Fibroblast of skin of left quadriceps (primary cell): ENCODE results near the gene PIP5K1C.

Experiments
- DNase-seq, 2 experiments: peaks; one replicate each; pipeline ENCODE4 v3.0.0-alpha.2; 2013; ENCODE audit warnings: low read depth in 2 of 2

Gene PIP5K1C

DNA sequence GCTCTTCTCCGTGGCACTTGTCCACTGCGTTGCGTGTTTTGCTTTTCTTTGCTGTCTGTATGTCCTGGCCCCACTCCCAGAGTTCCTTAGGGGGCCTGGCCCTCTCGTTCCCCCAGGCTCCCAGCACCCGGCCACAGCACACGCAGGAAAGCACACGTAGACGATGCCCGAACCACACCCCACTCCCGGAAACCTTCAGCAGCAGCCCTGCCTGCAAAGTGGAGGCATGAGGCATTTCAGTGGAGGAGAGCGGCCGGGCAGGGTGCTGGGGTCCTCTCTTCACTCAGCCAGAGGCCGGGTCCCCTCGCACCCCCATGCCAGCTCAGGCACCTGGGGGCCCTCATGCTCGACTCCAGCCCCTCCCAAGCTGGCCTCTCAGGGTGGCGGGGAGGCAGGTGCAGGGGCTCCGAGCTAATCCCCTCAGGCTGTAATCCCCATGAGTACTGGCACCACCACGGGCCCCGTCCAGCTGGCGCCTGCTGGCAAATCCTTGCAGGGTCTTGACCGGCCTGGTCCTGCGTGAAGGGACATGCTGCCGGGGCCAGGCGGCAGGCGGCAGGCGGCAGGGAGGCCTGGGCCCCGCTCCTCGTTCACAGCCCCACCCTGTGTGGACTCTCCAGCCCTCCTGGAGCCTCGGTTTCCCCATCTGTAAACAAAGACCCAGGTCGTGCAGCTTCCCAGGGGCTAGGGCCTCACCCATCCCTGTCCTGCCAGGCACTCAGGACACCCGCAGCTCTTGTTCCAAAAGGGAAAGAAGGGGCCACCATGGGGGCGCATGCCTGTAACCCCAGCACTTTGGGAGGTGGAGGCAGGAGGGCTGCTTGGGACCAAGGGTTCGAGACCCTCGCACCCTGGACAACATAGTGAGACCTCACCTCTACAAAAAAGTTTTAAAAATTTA, 7.0 kb downstream of the PIP5K1C start:
- DNase-seq: no peak

DNA sequence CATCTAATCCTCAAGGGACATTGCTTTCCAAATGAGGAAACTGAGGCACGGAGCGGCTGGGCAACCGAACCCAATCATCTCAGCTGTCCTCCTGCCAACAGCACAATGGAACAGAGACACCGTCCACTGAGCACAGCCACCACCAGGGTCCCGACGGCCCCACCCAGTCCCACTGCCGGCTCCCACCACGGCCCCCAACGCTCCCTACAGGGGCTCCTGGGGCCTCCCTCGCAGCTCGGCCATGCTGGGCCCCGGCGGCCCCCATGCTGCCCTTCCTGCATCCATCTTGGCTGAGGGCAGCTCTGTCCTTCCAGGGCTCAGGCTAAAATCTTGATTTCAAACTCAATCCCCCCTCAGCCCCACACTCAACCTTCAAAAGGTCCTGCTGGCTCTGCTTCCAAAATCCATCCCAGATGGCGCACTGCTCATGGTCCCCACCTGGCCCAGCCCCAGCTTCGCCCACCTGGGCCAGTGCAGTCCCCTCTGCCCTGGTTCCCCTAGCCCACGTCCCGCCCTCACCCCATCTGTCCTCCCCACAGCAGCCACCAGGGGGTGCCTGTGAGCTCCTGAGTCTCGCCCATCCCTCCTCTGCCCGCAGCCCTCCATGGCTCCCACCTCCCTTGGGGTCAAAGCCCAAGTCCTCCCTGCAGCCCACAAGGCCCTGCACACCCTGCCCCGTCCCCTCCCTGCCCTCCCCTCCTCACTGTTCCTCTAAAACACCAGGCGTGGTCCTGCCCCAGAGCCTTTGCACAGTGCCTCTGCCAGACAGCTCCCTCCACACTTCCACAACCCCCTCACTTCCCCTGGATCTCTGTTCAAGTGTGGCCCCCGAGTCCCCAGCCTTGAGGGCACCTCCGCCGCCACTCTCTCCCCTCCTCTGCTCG, 7.9 kb downstream of the PIP5K1C start:
- DNase-seq: no peak

DNA sequence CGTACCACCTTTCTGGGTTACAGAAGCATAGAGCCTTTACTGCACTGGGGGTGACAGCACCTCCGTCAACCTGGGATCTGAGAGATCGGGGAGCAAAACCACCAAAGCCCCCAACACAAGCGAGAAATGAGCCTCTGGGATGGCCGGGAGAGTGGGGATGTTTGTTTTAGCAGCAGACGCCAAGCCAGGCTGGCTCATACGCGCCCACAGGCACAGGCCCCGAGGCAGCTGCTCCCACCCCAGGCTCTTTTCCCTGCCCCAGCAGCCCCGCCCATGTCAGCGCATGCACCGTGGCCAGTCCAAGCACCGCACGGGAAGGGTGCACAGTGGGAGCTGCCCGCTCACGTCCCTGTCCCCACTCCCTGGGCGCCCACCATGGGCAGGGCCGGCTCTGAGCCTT, 8.5 kb downstream of the PIP5K1C start:
- DNase-seq: no peak

DNA sequence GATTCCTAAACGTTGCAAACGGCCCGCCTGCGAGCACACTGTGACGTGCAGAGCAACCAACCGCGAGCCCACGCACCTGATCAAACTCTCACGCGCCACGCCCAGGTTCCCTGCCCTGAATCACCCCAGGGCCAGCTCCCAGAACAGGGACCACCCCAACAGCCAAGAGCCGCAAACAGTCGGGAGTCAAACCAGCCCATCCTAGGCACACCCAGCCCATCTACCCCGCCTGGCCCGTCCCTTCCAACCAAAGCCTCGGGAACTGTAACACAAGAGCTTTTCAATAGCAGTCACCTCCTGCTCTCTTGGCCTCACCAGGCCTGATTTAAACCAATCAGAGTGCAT, 8.9 kb downstream of the PIP5K1C start:
- DNase-seq: no peak

DNA sequence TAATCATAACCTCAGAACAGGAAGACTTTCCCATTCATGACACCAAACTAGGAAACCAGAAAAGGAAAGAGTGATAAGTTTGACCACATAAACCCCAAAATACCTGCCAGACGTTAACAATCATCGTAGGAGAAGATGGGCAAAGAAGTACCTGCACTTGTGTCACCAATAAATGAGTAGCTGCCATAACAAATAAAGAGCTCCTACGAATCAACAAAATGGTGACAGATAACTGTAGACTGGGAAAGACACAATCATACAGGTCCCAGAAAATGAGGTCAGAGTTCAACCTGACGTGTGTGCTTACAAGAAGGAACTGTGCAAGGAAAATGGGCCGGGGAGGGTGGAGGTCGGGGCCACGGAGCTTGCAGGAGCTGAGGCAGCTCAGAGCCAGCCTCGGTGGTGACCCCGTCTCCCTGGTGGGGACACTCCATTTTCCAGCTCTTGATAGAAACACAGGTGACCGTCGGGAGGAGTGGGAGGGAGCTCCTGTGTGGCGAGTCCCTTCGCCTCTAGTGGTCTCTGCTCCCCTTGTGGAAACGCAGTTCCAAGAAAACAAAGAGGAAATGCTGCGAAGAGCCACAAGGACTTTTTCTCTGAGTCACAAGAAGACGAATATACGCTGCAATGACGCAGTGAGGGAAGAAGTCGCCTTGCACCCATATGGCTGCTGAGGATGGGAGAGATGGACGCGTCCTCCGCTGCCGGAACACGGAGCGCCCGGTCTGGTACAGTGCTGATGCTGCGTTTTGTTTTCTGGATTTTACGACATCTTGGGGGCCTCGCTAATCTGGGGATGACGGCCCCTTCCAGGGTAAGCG, 9.5 kb downstream of the PIP5K1C start:
- DNase-seq: no peak

DNA sequence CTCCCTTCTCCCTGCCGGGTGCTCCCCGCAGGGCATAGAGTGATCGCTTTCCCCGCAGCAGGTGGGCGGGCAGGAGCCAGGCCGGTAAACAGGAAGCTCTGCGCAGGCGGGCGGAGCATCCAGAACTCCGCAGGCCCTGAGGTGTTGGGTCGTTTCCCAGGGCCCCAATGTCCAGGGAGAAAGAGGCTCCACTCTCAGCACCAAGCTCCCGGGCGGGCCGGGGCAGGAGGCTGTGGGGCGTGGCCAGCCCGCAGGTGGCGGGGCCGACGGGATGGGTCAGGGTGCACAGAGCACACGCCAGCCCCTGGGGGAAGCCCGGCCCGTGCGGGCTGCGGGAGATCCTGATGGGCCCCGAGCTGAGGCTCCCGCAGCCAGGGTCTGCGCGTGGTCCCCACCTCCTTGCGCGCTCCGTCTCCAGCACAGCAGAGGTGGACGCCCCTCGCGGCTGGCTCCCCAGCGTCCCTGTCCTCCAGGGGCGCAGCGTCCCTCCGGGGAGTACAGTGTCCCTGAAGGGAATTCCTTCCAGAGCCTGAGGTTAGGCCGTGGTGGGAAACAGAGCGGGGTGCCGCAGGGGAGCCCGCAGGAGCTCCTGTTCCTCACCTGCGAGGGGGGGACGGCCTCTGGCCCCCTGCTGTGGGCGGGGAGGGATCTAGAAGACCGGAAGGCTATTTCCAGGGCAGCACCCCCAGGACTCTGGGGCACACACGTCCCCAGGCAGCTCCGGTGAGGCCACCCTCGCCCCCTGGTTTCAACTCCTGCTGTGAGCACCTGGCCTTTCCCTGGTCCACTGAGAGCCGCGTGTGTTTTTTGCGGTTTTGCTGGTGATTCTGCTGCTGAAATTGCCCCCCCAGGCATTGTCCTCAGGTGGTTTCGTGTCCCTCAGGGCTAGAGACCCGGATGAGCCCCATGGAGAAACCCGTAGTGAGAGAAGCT, 12.2 kb downstream of the PIP5K1C start:
- DNase-seq: no peak

DNA sequence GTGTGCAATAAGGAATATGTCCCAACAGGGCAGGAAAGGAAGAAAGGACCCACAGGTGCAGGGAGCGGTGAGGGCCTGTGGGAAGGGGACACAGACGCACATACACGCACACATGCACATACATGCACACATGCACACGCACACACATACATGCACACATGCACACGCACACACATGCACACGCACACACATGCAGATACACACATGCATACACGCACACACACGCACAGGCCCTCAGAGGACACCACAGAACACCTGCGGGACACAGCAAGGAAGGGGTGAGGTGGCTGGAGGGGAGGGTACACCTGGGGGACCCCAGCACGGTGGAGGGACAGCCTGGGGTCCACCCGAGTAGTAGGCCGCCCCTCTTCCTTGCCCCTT, 12.9 kb downstream of the PIP5K1C start:
- DNase-seq: no peak

DNA sequence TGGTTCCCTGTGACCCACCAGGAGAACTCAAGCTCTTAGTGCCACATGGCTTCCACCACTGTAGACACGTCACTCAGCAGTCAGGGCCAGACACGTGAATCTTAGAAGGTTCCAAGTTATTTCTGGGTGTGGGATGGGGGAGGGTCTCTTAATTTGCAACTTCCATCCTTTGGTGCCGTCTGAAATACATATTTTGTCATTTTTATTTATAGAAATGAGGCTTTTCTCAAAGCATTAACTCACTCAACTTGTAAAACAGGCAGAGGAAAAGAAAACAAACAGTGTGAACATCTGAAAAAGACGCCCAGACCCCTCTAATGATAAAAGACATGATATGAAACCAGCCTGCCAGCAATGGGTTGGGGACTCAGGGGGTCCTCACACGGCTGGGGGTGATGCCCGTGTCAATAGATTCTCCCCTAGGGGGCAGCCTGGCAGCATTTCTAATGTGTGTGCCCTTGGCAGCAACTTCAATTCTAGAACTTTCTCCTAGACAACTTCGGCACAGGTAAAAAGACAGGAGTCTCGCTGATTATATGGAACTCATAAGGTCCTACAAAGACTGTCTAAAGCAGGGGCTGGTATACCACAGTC, 15.4 kb downstream of the PIP5K1C start:
- no peak for DNase-seq

DNA sequence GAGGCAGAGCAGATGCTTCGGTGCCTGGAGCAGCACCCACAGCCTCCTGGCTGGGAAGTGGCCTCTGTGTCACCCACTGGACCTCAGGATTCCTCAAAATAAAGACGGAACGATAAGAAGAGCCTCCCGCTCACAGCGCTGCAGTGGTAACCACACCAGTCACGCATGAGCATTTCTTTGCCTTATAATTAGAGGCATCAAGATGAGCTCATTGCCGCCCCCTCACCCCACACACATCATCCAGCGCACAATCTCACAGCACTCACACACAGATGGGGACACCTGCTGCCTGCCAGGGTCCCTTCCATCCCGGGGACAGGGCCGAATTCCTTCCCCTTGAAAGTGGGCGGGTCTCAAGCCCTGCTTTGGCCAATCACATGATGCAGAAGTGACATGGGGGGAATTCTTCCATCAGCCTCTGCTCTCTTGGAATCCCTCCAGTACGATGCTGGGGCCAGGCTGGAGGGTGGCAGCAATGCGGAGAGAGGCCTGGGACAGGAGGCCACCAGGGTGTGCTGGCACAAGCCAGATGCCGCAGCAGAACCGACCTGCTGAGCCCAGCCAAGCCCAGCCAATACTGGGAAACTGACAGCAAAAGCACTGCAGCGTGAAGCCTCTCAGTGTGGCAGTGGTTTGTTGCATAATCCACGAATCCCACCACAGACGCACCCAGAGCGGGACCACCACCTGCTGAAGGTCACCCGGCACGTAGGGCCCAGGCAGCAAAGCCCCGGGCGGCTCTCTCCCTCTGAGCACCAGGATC, 16.0 kb downstream of the PIP5K1C start:
- no peak for DNase-seq

DNA sequence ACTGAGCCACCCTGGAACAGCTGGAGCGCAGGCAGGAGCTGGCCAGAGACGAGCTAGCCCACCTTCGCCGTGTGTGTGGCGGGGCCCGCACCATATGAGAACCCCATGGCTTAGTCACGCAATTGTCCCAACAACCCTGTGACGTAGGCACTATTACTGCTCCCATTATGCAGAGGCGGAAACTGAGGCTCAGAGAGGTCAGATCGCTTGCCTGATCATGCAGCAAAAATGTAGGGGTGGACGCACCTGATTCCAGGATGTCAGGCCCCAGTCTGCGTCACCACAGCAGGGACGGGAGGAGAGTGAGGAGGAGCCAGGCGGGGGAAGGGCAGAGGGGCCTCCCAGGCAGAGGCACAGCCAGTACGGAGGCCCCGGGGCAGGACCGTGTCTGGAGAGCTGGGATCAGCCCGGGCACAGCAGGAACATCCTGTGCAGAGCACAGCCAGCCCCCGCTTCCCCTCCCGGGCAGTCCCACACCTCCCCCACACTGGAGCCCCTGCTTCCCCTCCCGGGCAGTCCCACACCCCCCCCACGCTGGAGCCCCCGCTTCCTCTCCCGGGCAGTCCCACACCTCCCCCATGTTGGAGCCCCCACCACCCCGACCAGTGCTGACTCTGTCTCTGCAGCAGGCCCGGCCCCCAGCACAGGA, 16.7 kb downstream of the PIP5K1C start:
- no peak for DNase-seq

DNA sequence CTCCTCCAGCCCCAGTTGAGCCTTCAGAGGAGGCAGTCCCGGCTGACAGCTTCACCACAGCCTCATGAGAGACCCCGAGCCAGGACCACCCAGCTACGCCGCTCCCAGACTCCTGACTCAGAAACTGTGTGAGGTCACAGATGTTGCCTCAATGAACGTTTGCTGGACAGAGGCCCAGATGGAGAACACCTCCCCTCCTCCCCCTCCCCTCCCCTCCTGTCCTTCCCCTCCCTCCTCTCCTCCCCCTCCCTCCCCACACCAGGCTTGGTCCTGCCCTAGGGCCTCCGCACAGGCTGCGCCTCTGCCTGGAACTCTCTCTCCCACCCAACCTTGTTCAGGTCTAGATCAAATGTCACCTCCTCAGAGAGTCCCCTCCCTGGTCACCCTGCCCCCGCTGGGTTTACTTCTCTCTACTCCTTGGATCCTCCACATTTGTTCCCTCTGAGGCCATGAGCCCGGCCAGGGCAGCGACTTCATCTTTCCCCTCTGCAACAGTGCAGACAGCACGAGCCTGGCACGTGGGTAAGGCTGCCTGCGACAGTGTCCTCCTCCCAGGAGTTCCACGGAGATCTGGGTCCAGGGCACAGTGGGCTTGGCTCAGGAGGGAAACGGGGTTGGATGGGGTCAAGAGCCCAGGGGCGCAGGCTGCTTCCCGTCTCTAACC, 17.4 kb downstream of the PIP5K1C start:
- no peak for DNase-seq

DNA sequence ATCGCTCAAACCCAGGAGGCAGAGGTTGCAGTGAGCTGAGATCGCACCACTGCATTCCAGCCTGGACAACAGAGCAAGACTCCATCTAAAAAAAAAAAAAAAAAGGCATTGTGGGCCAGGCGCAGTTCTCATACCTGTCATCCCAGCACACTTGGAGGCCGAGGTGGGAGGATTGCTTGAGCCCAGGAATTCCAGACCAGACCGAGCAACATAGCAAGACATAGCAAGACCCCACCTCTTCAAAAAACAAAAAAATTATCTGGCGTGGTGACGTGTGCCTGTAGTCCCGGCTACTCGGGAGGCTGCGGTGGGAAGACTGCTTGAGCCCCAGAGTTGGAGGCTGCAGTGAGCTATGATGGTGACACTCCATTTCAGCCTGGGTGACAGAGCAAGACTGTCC, 18.0 kb downstream of the PIP5K1C start:
- no peak for DNase-seq

DNA sequence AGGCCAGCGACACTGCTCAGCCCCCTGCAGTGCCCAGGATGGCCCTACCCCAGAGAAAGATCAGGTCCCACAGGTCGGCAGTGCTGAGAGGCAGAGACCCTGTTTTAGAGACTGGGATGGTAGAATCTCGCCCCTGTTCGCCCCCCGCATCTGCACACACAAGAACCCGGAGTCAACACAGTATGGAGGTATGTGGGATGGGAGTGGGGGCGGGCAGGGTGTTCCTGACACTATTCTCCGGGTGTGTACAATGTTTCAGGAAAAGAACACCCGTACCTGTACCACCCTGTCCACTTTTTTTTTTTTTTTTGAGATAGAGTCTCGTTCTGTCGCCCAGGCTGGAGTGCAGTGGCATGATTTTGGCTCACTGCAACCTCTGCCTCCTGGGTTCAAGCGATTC, 19.3 kb downstream of the PIP5K1C start:
- no peak for DNase-seq

DNA sequence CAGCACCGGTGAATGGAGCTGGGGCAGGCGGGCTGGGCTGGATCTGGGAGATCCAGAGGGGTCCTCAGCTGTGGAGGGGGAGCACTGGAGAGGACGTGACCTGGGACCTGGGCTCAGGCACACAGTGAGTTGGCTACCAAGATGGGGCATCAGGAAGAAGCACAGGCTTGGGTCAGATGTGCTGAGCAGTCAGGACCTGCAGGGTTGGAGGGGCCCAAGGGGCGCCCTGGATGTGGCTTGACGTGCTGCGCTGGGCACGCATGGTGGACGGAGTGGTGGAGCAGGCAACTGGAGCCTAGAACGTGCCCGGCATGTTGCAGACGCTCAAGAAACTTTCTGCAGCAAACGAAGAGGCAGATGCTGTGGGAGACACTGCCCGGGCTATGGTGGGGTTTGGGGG, 20.7 kb downstream of the PIP5K1C start:
- no peak for DNase-seq

DNA sequence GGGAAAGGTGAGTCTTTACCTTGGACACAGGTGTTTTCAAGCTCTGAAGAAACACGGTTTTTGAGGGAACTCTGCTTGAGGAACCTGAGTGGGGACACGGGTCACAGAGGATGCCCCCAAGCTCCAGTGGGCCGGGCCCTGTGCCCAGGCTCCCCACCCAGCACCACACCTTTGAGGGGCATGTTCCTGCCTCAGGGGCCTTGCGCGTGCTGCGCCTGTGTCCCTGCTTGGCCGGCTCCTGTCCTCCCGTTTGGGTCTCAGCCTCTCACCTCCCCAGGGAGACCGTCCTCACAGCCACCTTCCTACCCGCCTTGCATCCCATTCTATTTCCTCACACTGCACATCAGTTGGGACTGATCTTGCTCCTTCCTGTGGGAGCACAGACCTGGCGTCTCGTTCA, 21.1 kb downstream of the PIP5K1C start:
- no peak for DNase-seq

DNA sequence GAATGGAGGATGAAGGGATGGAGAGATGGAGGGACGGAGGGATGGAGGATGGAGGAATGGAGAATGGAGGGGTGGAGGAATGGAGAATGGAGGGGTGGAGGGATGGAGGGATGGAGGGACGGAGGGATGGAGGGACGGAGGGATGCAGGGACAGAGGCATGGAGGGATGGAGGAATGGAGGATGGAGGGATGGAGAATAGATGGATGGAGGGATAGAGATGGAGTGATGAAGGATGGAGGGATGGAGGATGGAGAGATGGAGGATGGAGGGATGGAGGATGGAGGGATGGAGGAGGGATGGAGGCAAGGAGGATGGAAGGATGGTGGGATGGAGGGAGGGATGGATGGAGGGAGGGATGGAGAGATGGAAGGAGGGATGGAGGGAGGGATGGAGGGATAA, 22.1 kb downstream of the PIP5K1C start:
- no peak for DNase-seq

DNA sequence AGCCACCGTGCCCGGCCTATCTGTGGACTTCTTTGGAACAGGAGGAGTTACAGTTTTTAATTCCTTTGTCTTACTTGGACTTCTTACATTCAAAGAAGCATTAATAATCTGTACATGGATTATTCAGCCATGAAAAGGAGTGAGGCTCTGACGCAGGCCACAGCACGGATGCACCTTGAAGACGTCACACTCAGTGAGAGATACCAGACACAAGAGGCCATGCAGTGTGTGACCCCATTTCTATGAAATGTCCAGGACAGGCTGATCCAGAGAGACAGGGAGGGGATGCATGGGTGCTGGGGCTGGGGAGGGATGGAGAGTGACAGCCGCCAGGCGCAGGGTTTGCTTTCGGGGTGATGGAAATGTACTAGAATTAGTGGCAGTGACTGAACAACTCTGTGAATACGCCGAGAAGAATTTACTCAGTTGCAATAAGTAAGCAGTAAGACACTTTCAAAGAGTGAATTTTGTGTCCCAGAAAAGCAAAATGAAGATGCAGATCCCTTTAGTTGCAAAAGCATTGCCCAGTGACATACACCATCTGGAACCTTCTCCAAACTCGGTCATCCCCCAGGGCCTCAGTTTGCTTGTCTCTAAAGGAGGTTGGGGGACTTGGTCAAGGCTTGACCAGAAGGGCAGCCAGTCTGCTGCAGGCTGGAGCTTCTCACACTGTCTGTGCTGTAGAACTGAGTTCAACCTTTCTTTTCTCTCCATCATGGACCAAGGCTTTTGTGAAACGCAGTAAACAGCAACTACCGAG, 25.3 kb downstream of the PIP5K1C start:
- DNase-seq: no peak
